Measurements from ENCODE around the gene TLCD5.

- TF ChIP-seq POLR2A (IDR thresholded peaks at IDR 0.05) = no peak
- no peak for TF ChIP-seq CTCF (IDR thresholded peaks at IDR 0.05)
- TF ChIP-seq POLR2AphosphoS5 (IDR thresholded peaks at IDR 0.05) = no peak
Observed at GRCh38 chr11:120352405-120352804, 27.3 kb downstream of the TLCD5 start.
